ENCODE data around the gene TM7SF2. TPM values are rescaled to one million over a fixed set of nuclear protein-coding genes. Genes with fewer than 3 reads are reported as not detected.

Gene TM7SF2
- total RNA-seq, 1 experiment from 2014 or later: 74.8 TPM

DNA sequence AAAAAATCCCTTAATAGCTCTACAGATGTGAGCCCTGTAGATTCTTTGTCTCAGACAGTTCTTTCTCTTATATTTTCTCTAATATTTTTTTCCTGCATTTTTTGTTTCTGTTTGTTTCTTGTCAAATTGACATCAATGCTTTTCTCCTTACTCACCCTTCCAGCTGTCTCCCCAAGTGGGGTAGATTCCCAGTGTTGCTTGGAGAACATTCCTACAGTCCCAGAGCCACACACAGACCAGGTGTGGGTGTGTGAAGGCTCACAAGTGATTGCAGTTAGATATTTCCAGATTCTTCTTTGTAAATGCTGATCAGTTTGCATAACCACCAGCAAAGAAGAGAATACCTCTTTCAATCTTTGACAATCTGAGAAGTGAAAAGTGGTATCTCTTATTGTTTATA lies 8.2 kb upstream of the TM7SF2 start:
- Mint-ChIP-seq H3K4me3 (no peak overlapping the region), H3K27me3 (ENCODE audit: low read depth) (no peaks in the 10 kb centered on the region), H3K9me3 (no peaks in the 10 kb centered on the region), H3K4me1 (no peaks in the 10 kb centered on the region), H3K27ac (no peak overlapping the region; a peak in 1 of 7 replicates), H3K36me3 (ENCODE audit: insufficient read depth in 1 of 3, low read depth in 3 of 3) (peaks cover 4 to 12% (median 11%) of the 10 kb centered on the region in 3 experiments; a peak in 5 of 7 replicates)
- H4K20me1 ChIP-seq (ENCODE audit: control insufficient read depth, insufficient read depth, insufficient read length): no peaks in the 10 kb centered on the region
- H3K56ac ChIP-seq (ENCODE audit: insufficient read length, low read depth, low read length): no peak overlapping the region
- no peak overlapping the region for H2BK120ac ChIP-seq (ENCODE audit: low read depth, low read length, poor library complexity, severe bottlenecking)
- H3T11ph ChIP-seq (ENCODE audit: low read length): no peak overlapping the region
- H2AFZ ChIP-seq (ENCODE audit: low read length): no peak overlapping the region
- no peak overlapping the region for H2BK15ac ChIP-seq (ENCODE audit: low read depth, low read length)
- H3K27ac ChIP-seq (ENCODE audit: insufficient read length, low read depth, low read length): no peak overlapping the region
- H3K27me3 ChIP-seq (ENCODE audit: insufficient read depth, low read length): no peaks in the 10 kb centered on the region
- H3K23me2 ChIP-seq (ENCODE audit: insufficient read length, low read depth, low read length, poor library complexity, severe bottlenecking): no peaks in the 10 kb centered on the region
- H2BK5ac ChIP-seq (ENCODE audit: insufficient read length, low read length): no peak overlapping the region
- no peak overlapping the region for H3K14ac ChIP-seq (ENCODE audit: insufficient read depth, low read length)
- H3K4me1 ChIP-seq (ENCODE audit: insufficient read depth, low read length): no peaks in the 10 kb centered on the region
- H2BK20ac ChIP-seq (ENCODE audit: low read depth, low read length, poor library complexity, severe bottlenecking): no peak overlapping the region
- no peaks in the 10 kb centered on the region for H3K9me3 ChIP-seq (ENCODE audit: control insufficient read depth, low read depth, low read length)
- DNase-seq: no peak
- no peak overlapping the region for H2BK12ac ChIP-seq (ENCODE audit: insufficient read length, low read depth, low read length)
- no peaks in the 10 kb centered on the region for H3K79me2 ChIP-seq (ENCODE audit: insufficient read depth, low read length)
- H3K18ac ChIP-seq (ENCODE audit: insufficient read length, low read depth, low read length): no peak overlapping the region
- no peak overlapping the region for H3K9ac ChIP-seq (ENCODE audit: extremely low read depth, insufficient read length, low read length)
- no peak overlapping the region for H3K4me2 ChIP-seq (ENCODE audit: insufficient read depth, insufficient read length, low read length)
- H3K4ac ChIP-seq (ENCODE audit: low read depth, low read length): no peak overlapping the region
- TF ChIP-seq, protein P1, sequence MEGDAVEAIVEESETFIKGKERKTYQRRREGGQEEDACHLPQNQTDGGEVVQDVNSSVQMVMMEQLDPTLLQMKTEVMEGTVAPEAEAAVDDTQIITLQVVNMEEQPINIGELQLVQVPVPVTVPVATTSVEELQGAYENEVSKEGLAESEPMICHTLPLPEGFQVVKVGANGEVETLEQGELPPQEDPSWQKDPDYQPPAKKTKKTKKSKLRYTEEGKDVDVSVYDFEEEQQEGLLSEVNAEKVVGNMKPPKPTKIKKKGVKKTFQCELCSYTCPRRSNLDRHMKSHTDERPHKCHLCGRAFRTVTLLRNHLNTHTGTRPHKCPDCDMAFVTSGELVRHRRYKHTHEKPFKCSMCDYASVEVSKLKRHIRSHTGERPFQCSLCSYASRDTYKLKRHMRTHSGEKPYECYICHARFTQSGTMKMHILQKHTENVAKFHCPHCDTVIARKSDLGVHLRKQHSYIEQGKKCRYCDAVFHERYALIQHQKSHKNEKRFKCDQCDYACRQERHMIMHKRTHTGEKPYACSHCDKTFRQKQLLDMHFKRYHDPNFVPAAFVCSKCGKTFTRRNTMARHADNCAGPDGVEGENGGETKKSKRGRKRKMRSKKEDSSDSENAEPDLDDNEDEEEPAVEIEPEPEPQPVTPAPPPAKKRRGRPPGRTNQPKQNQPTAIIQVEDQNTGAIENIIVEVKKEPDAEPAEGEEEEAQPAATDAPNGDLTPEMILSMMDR (conservative IDR thresholded peaks at IDR 0.05): no peak
- no peak overlapping the region for H2AK5ac ChIP-seq (ENCODE audit: insufficient read length, low read length)
- H4K91ac ChIP-seq (ENCODE audit: insufficient read length, low read depth, low read length): no peak overlapping the region
- H4K5ac ChIP-seq (ENCODE audit: insufficient read length, low read depth, low read length): no peak overlapping the region
- H3K23ac ChIP-seq (ENCODE audit: insufficient read length, low read depth, low read length): no peak overlapping the region
- H3K79me1 ChIP-seq (ENCODE audit: insufficient read depth, low read depth, low read length, poor library complexity, severe bottlenecking): no peaks in the 10 kb centered on the region
- H4K8ac ChIP-seq (replicated peaks; ENCODE audit: insufficient read length, low read depth, low read length): no peak overlapping the region
